Mesodermal cell (in vitro differentiated cells): ENCODE data around the gene CPS1.

Source experiments
- H3K27ac ChIP-seq: 2 replicates; pipeline ENCODE4 v1.7.0; 2013; ENCODE audit warnings: mild to moderate bottlenecking, low read depth, low read length, moderate library complexity; ENCODE audit not compliant: severe bottlenecking
- H3K36me3 ChIP-seq: 2 replicates; pipeline ENCODE4 v1.7.1; 2013; ENCODE audit warnings: mild to moderate bottlenecking, low read length, moderate library complexity; ENCODE audit not compliant: control insufficient read depth, insufficient read depth
- H3K4me1 ChIP-seq: one replicate; pipeline ENCODE4 v1.7.1; 2013; ENCODE audit warnings: mild to moderate bottlenecking, low read length; ENCODE audit not compliant: insufficient read depth, control insufficient read depth, poor library complexity, severe bottlenecking
- H3K4me3 ChIP-seq: 2 replicates; pipeline ENCODE4 v1.7.0; 2013; ENCODE audit warnings: low read length, control low read depth, mild to moderate bottlenecking; ENCODE audit not compliant: insufficient read depth, poor library complexity, severe bottlenecking; ENCODE audit errors: extremely low read depth
- H3K9me3 ChIP-seq: 2 replicates; pipeline ENCODE4 v1.7.1; 2013; ENCODE audit warnings: mild to moderate bottlenecking, low read length, moderate library complexity; ENCODE audit not compliant: control insufficient read depth
- WGBS, 2 experiments: methylation state at CpG; one replicate each; pipeline ENCODE4 v1.1.5; 2013; ENCODE audit warnings: missing lambda C conversion rate in 2 of 2; ENCODE audit not compliant: insufficient coverage in 2 of 2; 5-methylcytosine and 5-hydroxymethylcytosine counted together

The CPS1 gene

DNA sequence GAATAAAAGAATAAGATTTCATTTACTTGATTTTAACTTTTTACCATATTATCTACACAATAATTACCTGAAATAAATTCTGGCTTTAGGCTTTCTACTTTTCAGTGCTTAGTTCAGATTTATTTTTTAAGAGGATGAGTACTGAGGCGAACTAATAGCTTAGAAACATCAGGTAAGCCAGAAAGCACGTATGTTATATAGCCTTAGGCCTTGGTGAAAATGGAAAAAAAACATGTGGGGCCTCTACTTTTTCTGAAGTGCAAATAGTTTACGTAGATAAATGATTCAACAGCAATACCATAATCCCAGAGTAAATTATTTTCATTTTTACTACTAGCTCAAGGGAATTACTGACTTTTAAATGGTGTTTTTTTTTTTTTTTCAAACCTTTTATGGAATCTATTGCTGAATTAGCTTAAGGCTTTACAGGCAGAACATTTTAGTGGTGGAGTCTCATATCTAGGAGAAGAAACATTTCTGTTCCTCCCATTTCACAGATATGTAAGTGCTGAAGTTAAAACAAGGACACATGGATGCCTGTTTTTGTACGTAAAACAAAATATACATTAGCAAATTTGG is 6.2 kb downstream of the CPS1 start:
- no peak overlapping the region for H3K4me3 ChIP-seq
- no peaks in the 10 kb centered on the region for H3K9me3 ChIP-seq
- H3K36me3 ChIP-seq: no peaks in the 10 kb centered on the region
- no peak overlapping the region for H3K27ac ChIP-seq
- 90 to 100% methylated on average over 2 of the region's 4 CpGs for WGBS, 2 experiments
- H3K4me1 ChIP-seq: no peaks in the 10 kb centered on the region

DNA sequence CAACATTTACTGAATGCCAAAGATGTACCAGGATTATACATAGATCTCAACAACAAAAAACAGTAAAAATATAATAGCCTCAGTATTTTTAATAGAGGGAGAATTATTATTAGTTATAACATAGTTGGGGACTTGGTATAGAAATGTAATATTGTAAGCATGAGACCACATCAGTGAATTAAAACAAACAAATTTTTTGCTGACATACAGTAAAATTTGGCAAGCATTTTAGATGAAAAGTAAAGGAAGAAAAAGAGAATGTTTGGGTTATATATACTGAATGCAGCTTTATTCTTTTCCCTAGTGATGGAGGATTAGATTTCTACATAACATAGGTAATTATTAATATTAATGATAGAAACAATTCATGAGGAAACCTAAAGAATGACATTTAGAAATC is 10.9 kb downstream of the CPS1 start:
- Histone ChIP-seq H3K4me1 (no peaks in the 10 kb centered on the region), H3K27ac (no peak overlapping the region), H3K9me3 (no peaks in the 10 kb centered on the region), H3K4me3 (no peak overlapping the region), H3K36me3 (no peaks in the 10 kb centered on the region)

DNA sequence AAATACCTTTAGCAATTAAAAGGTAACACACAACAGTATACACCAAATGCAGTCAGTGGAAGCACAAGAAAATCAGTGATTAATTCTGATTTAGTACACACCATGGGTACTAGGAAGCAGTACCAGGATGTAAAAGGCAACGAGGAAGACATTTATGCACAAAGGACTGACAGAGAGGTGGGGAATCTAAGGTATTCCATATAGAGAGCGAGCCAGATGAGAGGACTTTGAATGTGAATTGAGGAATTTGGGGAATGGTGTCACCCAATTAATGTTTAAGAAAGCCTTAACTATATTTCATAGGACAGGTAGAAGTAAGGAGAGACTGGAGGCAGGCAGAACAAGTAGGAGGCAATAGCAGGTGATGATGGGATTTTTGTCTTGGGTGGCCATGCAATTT is 11.7 kb downstream of the CPS1 start:
- no peaks in the 10 kb centered on the region for H3K9me3 ChIP-seq
- H3K4me1 ChIP-seq: no peaks in the 10 kb centered on the region
- 50 to 80% methylated on average over 1 to 2 of the region's 2 CpGs for WGBS, 2 experiments
- H3K36me3 ChIP-seq: no peaks in the 10 kb centered on the region
- no peak overlapping the region for H3K27ac ChIP-seq
- no peak overlapping the region for H3K4me3 ChIP-seq

DNA sequence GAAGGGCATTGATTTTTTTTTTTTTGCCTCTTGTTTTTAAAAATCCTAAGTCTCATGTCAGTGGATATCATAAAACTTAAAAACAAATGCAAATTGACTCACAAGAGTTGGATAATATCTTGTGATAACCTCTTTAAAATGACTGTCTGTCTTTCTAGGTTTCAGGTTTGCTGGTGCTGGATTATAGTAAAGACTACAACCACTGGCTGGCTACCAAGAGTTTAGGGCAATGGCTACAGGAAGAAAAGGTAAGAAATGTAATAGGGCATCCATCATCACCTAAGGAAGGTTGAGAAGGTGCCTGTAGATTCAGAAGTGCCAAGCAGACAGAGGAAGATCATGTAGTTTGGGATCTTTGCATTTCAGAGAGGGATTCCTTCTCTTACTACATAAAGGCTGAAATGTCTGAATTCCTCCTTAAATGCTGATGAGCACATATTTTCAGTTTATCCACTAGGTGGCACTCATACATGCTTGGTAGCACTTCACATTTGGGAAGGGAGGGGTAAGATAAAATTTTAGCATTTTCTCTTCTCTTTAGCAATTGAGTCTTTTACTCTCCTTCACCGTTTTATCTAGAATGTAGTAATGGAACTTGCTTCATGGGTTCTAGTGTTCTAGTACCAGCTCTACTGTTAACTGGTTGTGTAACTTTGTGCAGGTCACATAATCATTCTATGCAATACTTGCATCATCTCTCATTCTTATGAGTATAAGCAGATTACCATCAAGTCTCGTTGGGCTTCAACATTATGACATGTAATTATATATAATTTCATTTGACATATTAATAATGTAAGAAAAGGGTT is 21.1 kb downstream of the CPS1 start:
- Histone ChIP-seq H3K4me1 (no peaks in the 10 kb centered on the region), H3K4me3 (no peak overlapping the region), H3K9me3 (no peaks in the 10 kb centered on the region), H3K27ac (no peak overlapping the region), H3K36me3 (no peaks in the 10 kb centered on the region)
- no CpG with 5 or more reads among the region's 2 CpGs for WGBS, 2 experiments

DNA sequence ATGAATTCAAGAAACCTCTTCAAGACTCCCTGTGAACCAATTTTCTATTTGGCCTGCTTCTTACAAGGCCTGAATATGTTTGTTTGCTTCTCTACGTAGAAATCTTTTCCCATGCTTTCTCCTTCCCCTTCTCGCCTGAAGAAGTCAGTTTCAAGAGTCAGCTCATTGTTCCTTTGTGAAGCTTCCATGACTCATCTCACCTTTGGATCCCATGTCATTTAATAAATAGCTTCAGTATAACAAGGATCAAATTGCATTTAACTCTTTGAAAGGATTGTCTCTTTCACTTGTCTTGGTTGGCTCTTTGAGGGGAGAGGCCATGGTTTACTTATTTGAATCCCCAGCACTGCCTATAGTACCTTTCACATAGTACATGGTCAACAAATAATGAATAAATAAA is 28.4 kb downstream of the CPS1 start:
- H3K36me3 ChIP-seq: no peaks in the 10 kb centered on the region
- 85 to 94% methylated on average over 2 of the region's 2 CpGs for WGBS, 2 experiments
- H3K4me3 ChIP-seq: no peak overlapping the region
- H3K4me1 ChIP-seq: no peaks in the 10 kb centered on the region
- no peak overlapping the region for H3K27ac ChIP-seq
- no peaks in the 10 kb centered on the region for H3K9me3 ChIP-seq

DNA sequence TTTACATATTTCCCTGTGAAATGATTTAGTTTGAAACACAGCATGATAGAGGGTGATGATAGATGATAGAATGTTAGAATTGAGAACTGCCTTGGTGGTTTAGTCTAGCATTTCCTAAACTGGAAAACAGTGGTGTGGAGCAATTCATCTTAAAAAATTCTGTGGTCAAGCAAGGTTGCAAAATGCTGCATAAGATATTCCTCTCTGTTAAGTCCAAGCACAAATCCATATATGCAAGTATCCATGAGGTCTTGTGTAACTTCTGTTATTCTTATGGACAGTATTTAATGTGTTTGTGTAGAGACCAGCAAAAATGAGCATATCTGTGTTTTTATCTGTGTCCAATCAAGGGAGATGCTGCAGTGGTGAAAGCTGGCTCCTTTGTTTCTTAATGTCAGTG is 30.0 kb downstream of the CPS1 start:
- Histone ChIP-seq H3K9me3 (no peaks in the 10 kb centered on the region), H3K4me1 (no peaks in the 10 kb centered on the region), H3K36me3 (no peaks in the 10 kb centered on the region), H3K27ac (no peak overlapping the region), H3K4me3 (no peak overlapping the region)

DNA sequence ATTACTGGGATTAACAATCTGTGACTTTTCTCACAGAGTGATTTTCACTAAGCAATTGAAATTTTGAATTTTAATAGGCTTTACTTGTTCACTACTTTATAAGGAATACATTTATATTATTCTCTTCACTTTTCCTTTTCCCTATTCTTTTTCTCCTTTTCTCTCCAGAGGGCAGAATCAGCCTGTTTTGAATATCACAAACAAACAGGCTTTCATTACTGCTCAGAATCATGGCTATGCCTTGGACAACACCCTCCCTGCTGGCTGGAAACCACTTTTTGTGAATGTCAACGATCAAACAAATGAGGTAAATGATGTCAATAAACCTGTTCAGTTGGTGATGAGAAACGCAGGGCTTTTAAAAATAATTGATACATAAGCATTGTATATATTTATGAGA is 35.3 kb downstream of the CPS1 start:
- Histone ChIP-seq H3K9me3 (no peaks in the 10 kb centered on the region), H3K4me3 (no peak overlapping the region), H3K27ac (no peak overlapping the region), H3K4me1 (no peaks in the 10 kb centered on the region), H3K36me3 (no peaks in the 10 kb centered on the region)
- no CpG with 5 or more reads among the region's 2 CpGs for WGBS, 2 experiments

DNA sequence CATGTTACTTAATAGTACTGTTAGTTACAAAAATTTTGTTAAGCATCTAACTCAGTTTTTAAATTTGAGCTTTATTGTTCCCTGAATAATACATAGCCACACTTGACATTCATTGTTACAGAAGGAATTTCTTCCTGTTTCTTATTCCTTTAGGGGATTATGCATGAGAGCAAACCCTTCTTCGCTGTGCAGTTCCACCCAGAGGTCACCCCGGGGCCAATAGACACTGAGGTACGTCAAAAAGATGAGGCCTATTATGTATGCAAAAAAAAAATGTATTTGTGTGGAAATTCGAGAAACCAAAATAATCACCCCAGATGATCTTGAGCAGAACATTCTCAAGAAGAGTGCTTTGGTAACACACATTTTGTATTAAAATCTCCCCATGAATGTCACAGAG is 36.3 kb downstream of the CPS1 start:
- H3K4me1 ChIP-seq: no peaks in the 10 kb centered on the region
- no peak overlapping the region for H3K4me3 ChIP-seq
- no peaks in the 10 kb centered on the region for H3K36me3 ChIP-seq
- WGBS, 2 experiments: 90% methylated on average over 2 of the region's 4 CpGs; no CpG with 5 or more reads in 1 of the 2 experiments
- H3K9me3 ChIP-seq: no peaks in the 10 kb centered on the region
- H3K27ac ChIP-seq: no peak overlapping the region

DNA sequence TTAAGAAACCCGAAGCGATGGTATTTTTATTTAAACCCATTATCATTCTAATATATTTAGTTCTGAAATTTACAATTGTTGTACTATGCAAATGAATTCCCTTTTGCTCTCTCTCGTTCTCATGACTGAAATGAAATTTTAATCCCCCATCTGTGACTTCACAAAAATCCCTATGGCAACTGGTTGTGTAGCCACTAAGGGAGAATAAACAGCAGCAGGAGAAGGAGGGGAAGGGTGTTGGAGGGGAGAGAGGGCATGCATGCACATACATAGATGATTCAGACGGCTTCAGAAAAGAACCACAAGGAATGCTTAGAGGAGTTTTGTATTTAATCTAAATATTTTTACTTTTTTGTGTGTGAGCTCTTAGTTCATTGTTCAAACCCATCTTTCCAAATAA is 36.8 kb downstream of the CPS1 start:
- WGBS, 2 experiments: no CpG with 5 or more reads among the region's 4 CpGs
- no peaks in the 10 kb centered on the region for H3K9me3 ChIP-seq
- H3K27ac ChIP-seq: no peak overlapping the region

DNA sequence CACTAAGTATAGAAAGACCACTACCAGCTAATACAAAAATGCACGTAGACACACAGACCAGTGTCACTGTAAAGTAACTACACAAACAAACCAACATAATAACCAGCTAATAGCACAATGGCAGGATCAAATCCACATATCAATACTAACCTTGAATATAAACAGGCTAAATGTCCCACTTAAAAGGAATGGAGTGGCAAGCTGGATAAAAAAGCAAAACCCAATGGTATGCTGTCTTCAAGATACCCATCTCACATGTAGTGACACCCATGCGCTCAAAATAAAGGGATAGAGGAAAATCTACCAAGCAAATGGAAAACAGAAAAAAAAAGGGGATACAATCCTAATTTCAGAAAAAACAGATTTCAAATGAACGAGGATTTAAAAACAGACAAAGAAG is 41.8 kb downstream of the CPS1 start:
- no peaks in the 10 kb centered on the region for H3K36me3 ChIP-seq
- no peaks in the 10 kb centered on the region for H3K4me1 ChIP-seq
- WGBS, 2 experiments: 71% methylated on average over 1 of the region's 3 CpGs; no CpG with 5 or more reads in 1 of the 2 experiments
- no peak overlapping the region for H3K4me3 ChIP-seq
- H3K27ac ChIP-seq: no peak overlapping the region
- no peaks in the 10 kb centered on the region for H3K9me3 ChIP-seq

More for the DNA sequence above, 36.8 kb downstream of the CPS1 start:
- Histone ChIP-seq H3K4me3 (no peak overlapping the region), H3K4me1 (no peaks in the 10 kb centered on the region), H3K36me3 (no peaks in the 10 kb centered on the region)

DNA sequence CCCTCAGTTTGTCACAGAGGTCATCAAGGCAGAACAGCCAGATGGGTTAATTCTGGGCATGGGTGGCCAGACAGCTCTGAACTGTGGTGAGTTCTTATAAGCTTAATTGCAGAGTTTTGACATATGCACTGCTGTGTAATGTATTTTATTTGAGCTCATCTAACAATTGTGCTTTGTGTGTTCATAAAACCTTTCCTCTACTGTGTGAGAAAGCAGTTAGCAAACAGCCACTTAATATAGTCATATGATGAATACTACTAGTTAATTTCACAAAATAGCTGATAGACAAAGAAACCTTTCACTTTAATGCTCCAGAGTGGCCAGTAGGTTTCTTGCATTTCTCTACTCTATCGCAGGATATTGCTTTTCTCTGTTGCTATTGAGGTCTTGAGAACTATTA is 43.1 kb downstream of the CPS1 start:
- H3K4me1 ChIP-seq: no peaks in the 10 kb centered on the region
- no peaks in the 10 kb centered on the region for H3K36me3 ChIP-seq
- H3K9me3 ChIP-seq: no peaks in the 10 kb centered on the region
- no CpG with 5 or more reads among the region's 1 CpG for WGBS, 2 experiments
- no peak overlapping the region for H3K27ac ChIP-seq
- H3K4me3 ChIP-seq: no peak overlapping the region
